Measurements from ENCODE around the gene ANO2. TPM values are rescaled to one million over a fixed set of nuclear protein-coding genes. Genes with fewer than 3 reads are reported as not detected.

The ANO2 gene
- total RNA-seq, 1 donor from 2014 or later, result 20.1 TPM

GRCh38 chr12:5923043-5923605 is 21.9 kb downstream of the ANO2 start:
- intact Hi-C loops (cut with DNase I), result no loop called here
- Histone ChIP-seq H3K4me3 (no peak overlapping the region), H3K4me1 (no peaks in the 10 kb centered on the region), H3K36me3 (no peaks in the 10 kb centered on the region), H3K9me3 (no peaks in the 10 kb centered on the region), H3K27ac (no peak overlapping the region), H3K27me3 (no peaks in the 10 kb centered on the region)
- TF ChIP-seq CTCF (IDR thresholded peaks at IDR 0.05), result no peak
- DNase-seq (ENCODE audit: low spot score in 2 of 2), result no peak

GRCh38 chr12:5921966-5922899 is 22.8 kb downstream of the ANO2 start:
- H3K9me3 ChIP-seq, result no peaks in the 10 kb centered on the region
- no peaks in the 10 kb centered on the region for H3K4me1 ChIP-seq
- no peak for DNase-seq (ENCODE audit: low spot score in 2 of 2)
- no peaks in the 10 kb centered on the region for H3K27me3 ChIP-seq
- H3K27ac ChIP-seq, result no peak overlapping the region
- no peak for TF ChIP-seq CTCF (IDR thresholded peaks at IDR 0.05)
- intact Hi-C loops (cut with DNase I), result no loop called here
- H3K36me3 ChIP-seq, result no peaks in the 10 kb centered on the region
- no peak overlapping the region for H3K4me3 ChIP-seq

GRCh38 chr12:5921027-5921909 is 23.8 kb downstream of the ANO2 start:
- no peak for TF ChIP-seq CTCF (IDR thresholded peaks at IDR 0.05)
- Histone ChIP-seq H3K27ac (no peak overlapping the region), H3K27me3 (no peaks in the 10 kb centered on the region), H3K36me3 (no peaks in the 10 kb centered on the region), H3K4me1 (no peaks in the 10 kb centered on the region), H3K9me3 (no peaks in the 10 kb centered on the region), H3K4me3 (no peak overlapping the region)
- no peak for DNase-seq (ENCODE audit: low spot score in 2 of 2)
- intact Hi-C loops (cut with DNase I), result no loop called here

- no peaks in the 10 kb centered on the region for H3K36me3 ChIP-seq
- no peaks in the 10 kb centered on the region for H3K4me1 ChIP-seq
- DNase-seq (ENCODE audit: low spot score in 2 of 2), result no peak
- H3K27ac ChIP-seq, result no peak overlapping the region
- H3K4me3 ChIP-seq, result no peak overlapping the region
- intact Hi-C loops (cut with DNase I), result no loop called here
- no peaks in the 10 kb centered on the region for H3K9me3 ChIP-seq
- no peaks in the 10 kb centered on the region for H3K27me3 ChIP-seq
- no peak for TF ChIP-seq CTCF (IDR thresholded peaks at IDR 0.05)
These were observed 28.2 kb downstream of the ANO2 start for GRCh38 chr12:5916785-5917290.

GRCh38 chr12:5915511-5915910 is 29.5 kb downstream of the ANO2 start:
- no peak for TF ChIP-seq CTCF (IDR thresholded peaks at IDR 0.05)
- H3K36me3 ChIP-seq, result no peaks in the 10 kb centered on the region
- intact Hi-C loops (cut with DNase I), result no loop called here
- H3K27me3 ChIP-seq, result no peaks in the 10 kb centered on the region
- H3K4me1 ChIP-seq, result no peaks in the 10 kb centered on the region
- H3K27ac ChIP-seq, result no peak overlapping the region
- no peaks in the 10 kb centered on the region for H3K9me3 ChIP-seq
- H3K4me3 ChIP-seq, result no peak overlapping the region
- DNase-seq (ENCODE audit: low spot score in 2 of 2), result no peak

All from ascending aorta (tissue), 2 donors.